T-helper 2 cell (primary cell): ENCODE results near the gene GPD1L.
A peak's percentile ranks its signal among the peaks of the same experiment; 100 is the strongest.

Experiments
- DNase-seq, 5 experiments: peaks; one replicate each; pipeline versions ENCODE4 v3.0.0 to v3.0.0-alpha.2; 2012 to 2022

Gene GPD1L

DNA sequence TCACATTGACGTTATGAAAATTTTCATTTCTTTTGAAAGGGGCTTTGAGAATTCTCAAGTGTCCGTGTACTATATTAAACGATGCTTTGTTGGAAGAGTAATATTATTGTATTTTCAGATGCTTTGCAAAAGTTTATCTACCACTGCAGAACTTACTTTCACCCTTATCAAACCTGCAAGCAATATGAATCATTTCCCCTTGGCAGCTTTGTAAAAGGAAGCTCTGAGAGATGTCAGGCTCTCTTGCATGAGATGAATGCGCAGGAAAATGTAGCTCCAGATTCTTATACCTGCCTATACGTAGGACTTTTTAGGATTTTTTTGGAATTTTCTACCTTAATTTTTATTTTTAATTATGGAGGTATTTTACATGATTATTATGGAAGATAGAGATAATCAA, 34.5 kb downstream of the GPD1L start:
- DNase-seq = peak in 1 of 5 experiments; percentile 17

DNA sequence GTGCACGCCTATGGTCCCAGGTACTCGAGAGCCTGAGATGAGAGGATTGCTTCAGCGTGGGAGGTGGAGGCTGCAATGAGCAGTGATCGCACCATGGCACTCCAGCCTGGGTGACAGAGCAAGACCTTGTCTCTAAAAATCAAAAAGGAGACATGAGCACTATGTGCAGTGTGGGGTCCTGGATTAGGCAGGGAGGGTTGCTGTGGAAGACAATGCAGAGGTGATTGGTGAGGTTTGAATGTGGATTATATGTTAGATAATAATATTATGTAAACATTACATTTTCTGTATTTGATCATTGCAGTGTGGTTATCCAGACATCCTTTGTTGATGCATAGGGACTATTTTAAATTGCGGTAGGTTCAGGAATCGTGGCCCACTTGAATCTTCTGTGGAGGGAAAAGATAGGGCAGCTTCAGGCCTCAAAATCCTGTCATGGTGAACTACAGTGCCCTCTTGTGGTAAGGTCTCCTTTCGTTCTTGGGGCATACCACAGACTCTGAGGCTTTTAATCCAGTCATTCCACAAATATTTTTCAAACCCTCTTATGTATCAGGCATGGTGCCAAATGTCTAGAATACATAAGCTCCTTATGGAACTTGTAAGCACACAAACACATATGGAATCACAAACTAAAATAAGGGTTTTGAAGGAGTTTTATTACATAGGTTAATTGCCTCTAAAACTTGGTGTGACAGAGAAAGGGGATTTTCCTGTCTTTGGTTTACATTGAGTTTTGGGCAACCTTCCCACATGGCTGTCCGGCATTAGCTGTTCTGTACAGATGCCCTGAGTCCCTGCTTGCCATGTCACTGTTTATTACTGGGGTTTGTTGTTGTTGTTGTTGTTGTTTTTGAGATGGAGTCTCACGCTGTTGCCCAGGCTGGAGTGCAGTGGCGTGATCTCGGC, 37.7 kb downstream of the GPD1L start:
- peak in 4 of 5 experiments; percentile 5 to 73 (median 18) for DNase-seq

DNA sequence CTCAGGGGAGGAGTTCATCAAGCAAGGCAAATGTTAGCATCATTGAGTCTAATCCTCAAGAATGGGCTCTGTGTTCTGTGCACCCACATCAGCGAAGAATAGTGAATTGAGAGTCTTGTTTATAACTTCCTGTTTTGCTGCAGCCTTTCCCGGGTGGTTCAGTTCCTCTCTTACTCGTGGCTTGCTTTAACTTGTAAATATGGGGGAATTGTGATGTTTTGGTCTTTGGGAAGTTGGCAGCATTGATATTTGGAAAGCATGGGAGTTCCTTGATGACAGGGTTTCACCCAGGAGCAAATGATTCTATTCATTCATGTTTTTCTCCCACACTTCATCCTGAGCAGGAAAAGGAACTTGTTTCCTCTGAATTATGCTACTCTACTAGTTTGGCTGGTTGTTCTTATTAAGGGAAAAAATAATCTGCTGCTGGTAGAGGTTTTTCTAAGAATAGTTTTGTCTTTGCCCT, 40.4 kb downstream of the GPD1L start:
- no peak for DNase-seq

DNA sequence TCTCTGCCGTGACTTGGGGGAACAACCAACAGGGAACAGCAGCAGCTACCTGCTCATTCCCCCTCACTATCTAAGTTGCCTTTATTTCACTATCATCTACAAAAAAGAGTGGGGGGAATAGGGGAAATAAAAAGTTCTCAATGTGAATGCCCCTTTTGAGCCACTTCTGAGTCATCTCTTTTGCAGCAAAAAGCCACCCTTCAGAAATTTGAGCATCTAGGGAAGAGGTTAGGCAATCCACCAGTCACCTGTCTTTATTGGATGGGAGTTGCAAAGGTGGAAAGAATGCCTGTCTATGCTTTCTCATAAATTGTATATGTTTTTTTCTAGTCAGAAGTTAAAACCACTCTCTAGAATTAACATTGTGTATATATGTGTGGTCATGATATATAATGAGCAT, 41.1 kb downstream of the GPD1L start:
- DNase-seq = no peak

DNA sequence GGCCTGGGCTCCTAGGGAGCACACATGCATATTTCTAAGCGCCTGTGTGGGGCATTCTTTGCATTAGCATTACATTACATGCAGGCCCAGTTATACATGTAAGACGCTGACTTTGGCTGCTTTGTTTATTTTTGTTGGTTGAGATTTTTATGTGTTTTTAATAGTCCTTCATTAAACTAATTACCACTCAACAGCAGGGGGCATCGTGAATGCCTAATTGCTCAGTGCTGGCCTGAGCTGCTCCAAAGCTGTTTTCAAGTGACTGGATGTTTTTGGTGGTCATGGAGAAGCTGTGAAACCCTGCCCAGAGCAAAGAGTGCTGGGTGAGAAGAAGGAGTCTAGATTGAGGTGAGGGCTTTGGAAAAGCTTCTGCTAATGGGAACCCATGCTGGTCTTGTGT, 41.5 kb downstream of the GPD1L start:
- DNase-seq = no peak

DNA sequence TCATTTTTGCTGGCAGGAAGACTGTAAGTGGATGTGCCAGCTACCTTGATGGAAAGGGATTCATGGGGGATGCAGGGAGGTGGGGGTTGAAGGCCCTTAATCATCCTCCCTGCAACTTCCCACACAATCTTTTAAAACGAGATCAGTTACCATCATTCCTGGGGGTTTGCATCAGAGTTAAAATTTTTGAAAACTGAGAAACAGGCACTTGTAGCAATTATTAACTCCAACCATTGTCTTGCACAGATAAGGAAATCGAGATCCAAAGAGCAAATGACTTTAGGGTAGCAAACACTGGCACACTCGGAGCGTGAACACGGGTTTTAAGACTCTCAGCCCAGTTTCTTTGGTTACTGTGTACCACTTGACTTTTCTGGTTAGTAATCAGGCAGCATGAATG, 41.9 kb downstream of the GPD1L start:
- no peak for DNase-seq

DNA sequence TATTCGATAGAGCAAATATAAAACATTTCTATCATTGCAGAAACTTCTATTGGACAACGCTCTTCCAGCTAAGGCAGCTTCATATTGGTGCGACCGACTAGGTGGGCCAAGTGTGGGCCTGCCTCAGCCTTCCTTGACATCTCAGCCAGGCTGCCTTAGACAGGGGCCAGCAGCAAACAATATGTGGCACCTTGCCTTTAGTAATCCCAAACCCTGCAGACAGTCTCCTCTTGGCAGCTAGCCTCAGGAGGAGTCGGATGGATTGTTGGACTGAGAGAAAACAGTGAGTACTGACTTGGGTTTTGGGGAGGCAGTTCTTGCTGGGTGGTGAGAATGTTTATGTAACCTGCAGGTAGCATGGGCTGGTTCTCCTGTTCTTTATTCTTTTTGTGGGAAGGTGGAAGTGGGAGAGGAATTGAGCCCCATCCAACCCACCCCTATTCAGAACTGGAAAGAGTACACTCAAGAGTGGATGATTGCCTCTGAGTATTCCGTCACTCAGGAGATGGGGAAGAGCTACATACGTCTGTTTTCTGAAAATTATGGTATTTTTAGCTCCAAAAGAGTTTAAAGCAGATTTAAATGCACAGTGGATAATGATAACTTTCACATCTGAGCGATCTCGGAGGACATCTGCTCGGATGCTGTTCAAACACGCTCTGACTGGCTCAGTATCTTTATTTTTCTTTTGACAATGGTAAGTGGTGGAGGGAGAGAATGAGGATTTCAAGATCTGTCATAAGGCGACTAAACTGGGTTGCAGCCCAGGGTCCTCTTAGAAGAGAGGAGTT, 47.2 kb downstream of the GPD1L start:
- no peak for DNase-seq

DNA sequence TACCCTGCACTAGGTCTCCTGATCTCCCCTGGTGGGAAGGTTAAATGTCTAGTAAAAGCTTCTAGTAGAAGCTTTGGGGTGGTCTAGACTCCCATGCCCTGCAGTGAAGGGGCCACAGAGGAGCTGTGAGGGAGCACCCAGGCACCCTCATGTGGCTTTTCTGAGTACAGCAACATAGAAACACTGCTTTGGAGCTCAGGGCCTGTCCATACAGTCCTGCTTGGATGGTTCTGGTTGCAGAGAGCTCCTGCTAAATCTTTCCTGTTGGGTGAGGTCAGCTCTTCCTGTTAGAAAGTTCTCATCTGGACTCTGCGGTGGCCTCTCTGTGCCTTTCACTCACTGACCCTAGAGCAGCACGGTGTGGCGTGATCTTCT, 47.8 kb downstream of the GPD1L start:
- no peak for DNase-seq

DNA sequence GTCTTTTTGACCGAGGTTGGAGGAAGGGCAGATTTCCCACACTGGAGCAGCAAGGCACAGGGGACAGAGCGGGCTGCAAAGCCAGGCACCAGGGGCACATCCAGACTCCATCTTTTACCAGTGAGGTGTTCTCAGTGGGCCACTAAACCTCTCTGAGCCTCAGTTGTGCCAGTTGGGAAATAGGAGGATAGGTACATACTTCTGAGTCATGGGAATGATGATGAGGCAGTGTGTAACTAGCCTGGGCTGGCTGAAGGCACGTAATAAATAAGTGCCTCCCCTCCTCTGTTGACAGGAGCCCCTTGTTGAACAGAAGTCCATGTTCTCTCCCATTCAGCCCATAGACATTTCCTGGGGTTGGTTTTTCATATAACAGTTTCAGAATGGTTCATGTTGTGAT, 48.7 kb downstream of the GPD1L start:
- DNase-seq = no peak

DNA sequence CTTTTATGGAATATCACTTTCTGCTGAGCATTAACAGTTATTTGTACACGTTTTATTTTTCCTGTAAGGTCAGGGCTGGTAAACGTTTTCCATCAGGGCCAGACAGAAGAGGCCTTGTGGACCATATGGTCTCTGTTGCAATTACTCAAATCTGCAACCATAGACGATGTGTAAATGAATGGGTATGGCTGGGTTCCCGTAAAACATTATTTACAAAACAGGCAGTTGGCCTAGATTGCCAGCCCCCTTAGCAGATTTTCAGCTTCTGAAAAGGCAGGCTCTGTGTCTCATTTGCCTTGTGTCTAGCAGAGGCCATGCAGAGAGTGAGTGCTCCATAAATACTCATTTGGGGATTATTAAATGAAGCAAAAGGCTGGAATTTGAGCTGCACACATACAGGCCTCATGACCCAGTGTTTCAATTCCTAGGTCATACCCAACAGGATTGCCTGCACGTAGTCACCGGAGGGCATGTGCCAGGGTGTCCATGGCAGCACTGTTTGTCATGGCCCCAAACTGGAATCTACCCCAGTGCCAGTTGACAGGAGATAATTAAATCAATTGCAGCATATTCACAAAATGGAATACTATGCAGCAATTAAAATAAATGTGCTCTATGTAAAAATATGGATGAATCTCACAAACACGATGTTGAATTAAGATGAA, 51.3 kb downstream of the GPD1L start:
- no peak for DNase-seq

DNA sequence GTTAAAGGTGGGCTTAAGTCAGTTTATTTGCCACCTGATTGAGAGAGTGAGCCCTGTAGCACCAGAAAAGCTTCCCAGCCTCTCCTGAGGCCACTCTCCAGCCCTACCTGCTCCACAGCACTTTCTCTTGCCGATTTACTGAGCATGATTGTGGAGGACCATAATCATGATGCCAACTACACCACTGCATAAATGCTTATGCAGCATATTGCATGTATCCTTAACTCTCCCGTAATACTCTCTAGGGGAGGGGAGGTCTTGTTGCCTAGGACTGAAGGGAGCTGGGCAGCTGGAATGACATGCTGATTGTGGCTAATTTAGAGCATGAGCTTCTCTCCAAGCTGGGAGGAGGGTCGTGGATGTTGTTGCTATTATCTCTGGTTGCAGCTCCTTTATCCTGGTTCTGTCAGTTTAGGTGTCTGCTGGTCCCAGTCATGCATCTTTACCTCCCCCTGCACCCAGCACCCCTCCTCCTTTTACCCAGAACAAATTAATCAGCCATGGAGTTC, 54.3 kb downstream of the GPD1L start:
- DNase-seq = no peak

DNA sequence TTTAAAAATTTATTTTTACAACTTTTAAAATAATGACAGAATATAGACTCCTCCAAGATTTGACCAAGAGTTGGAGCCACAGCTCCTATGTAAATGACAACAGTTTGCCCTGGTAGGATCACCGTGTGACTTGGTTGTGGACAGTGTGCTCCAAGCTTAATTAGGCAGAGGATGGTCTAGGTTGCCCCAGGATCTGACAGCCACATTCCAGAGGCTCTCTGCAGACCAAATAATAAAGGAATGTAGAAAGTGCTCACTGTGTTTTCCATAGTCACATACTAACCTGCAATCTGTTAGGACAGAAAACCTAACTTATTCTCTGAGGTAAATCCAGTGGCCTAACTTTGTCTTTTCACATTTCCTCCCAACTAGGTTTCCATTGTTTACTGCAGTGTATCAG, 59.0 kb downstream of the GPD1L start:
- no peak for DNase-seq

DNA sequence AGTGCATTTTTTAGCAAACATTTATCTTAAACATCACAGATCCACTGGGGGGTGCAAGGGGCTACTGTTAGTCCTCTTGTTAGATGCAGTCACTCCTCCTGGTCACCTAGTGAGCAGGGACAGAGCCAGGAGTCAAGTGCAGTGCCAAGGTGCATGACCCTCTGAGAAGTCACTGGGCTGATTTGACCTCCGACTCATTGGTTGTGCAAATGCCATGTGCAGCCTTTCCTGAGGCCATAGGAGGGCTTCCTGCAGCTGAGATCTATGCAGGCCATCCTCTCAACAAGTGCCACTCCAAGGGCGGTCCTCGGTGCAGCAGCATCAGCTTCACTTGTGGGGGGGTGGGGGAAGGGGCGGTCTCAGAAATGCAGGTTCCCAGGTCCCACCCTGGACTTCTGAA, 60.2 kb downstream of the GPD1L start:
- no peak for DNase-seq

DNA sequence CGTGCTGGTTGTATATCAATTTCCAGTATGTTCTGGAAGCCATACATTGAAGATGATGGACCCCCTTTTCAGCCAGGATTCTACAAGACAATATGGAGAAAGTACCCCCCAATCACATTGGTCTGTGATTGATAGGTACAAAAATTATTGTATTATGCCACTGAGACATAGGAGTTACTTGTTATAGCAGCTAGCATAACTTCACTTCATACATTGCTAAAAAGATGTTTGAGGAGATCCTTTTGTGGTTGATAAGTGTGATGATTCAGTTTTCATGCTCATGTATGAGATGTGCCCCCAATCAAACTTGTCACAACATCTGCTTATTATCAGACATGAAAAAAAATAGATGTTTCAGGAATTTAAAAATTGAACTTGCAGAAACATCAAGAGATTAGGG, 66.0 kb downstream of the GPD1L start:
- DNase-seq = no peak

DNA sequence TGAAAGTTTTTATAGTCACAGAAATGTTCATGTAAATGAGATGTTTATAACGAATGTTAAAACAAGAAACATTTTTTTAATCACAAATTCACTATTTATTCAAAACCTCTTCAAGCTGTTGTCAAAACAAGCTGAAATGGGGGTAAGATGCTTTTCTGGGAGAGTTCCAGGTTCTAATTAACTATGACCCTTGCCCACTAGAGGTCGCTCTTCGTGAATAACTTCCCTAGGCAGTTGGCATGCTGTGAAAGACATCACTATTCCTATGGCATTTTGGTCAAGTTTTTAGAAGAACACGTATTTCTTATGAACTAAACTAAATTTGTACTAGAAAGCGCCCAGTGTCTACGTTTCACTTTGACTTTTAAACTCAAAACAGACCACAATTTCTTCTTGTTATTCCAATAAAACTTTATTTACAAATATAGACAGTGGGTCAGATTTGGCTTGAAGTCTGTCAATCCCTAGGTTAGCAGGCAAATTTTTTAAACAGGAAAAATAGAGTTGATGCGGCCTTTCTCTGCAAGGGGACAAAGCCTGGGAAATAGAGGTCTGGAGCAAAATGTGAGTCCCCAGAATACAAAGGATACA, 69.3 kb downstream of the GPD1L start:
- peak in 4 of 5 experiments; percentile 5 to 68 (median 17) for DNase-seq

DNA sequence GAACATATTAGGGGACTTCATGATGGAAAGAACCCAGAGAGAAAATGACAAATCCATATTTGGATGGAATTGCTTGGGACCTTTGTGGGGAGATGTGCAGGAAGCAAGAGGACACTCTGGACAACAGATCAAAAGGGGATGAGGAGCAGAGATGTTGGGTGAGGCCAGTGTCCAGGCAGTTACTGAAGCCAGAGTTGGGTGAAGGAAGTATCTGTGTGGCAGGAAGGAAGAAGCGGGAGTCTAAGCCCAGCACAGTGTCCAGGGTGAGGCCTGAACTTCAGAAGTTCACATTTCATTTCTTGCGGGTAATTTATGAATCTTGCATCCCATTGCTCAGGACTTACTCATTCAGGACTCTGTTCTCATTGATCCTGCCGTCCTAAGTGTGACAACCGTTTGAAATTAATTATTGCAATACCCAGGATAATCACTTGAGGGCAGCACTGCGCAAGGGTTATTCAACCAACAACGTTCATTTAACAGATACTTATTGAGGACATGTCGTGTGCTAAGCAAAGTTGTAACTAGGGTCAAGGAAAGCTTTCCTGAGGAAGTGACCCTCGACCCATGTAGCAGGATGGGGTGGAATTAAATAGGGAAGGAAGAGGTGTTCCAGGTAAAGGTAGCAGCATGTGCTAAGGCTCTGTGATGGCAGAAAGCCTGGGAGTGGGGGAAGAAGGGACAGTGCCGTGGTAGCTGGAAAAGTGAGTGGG, 70.7 kb downstream of the GPD1L start:
- DNase-seq = peak in 4 of 5 experiments; percentile 6 to 74 (median 26)

DNA sequence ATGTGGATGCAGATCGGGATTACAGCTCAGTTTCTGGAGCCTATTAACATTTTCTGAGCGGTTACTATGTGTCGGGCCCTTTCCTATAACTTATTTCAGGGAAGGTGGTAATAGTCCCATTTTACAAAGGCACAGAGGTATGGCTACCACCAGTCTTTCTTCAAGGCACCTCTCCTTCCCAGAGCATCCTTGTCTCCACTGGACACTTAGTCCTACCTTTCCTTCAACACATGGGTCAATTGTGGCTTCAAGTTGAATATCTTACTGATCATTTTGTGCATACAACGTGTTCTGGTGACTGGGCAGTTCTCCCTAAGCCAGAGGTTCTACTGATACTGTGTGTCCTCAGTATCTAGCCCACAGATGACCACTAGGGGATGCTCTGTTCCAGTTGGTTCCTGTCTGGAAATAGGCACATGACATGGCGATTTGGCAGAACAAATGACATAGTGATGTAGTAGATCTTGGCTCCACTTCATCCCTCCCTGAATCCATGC, 71.3 kb downstream of the GPD1L start:
- DNase-seq = peak in 3 of 5 experiments; percentile 8 to 76 (median 15)

DNA sequence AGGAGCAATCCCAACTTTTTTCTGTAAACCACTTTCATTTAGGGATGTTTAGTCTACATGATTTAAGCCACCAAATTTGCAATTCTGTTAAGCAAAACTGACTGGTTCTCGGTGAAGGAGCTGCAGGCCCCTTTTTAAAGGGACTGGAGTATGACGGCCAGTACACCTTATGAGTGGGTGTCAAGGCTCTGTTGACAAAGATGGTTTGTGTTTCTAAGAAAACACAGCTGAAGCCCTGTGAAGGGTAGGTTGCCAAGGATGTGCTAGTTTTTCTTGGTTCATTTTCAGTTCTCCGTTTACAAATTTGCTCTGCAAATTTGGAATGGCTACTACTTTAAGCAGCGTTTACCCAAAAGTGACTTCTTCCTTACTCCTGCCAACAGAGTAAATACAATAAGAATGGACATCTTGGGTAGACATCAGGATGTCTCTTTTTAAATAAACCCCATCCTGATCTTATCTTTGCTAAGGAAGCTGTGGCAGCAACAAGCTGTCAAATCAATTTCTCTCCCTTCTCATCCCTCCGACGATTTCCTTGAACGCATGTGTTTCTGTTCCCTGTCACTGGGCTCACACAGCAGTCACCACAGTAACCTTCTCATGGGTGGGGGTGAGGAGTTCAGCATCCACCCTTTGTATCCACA, 73.8 kb downstream of the GPD1L start:
- no peak for DNase-seq

DNA sequence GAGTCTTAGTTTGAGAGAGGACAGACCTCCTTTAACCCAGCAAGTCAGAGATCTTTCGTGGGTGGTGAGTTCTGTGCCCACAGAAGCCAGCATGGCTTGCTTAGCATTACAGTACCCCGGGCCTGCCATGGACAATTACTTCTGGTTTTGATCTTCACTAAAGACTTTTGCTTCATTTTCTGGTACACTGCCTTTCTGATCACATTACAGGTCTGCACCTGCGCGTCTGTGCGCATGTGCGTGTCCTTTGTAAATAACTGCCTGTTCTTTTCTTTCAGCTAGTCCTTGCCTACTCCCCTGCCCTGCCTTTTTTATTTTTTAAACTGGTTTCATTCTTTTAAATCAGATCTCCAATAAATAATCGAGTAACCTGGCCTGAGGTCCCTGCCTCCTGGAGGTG, 74.9 kb downstream of the GPD1L start:
- no peak for DNase-seq

DNA sequence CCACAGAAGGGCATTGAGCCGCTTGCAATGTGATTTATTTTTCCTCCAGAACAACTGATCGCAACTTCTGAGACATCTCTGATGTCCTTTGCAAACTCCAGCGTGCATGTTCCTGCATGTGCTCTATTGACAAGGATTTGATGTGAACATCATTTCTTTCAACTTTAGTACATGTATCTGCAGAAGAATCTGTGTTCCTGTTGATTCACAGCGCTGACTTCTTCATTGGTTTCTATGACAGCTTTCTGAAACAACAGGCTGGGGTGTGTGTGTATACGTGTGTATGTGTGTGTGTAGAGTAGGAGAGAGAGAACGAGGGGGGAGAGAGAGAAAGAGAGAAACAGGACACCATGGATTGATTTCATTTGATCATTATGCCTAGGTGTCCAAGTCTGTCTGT, 75.4 kb downstream of the GPD1L start:
- DNase-seq = peak in 1 of 5 experiments; percentile 17

DNA sequence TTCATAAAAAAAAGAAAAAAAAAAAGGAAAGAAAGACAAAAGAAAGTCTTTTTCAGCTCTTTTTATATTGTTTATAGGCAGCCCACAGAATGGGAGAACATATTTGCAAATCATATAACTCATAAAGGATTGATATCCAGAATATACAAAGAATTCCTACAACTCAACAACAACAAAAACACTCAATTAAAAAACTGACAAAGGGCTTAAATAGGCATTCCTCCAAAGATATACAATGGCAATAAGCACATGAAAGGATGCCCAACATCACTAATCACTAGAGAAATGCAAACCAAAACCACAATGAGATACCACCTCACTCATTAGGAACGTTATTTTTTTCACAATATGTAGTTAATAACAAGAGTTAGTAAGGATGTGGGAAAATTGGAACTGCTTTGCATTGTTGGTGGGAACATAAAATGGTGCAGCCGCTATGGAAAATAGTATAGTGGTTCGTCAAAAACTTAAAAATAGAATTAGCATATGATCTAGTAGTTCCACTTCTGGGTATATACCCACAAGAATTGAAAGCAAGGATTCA, 77.8 kb downstream of the GPD1L start:
- DNase-seq = no peak
